ENCODE results near the gene PRKCA.

PRKCA gene

GRCh38 chr17:66636111-66636510 lies 333.7 kb downstream of the PRKCA start:
- DNase-seq: peak; percentile 52

- no peak for DNase-seq
Observed at GRCh38 chr17:66637491-66637890, 335.1 kb downstream of the PRKCA start.

GRCh38 chr17:66638707-66639479 lies 336.5 kb downstream of the PRKCA start:
- DNase-seq: no peak

- DNase-seq: no peak
Observed at GRCh38 chr17:66643815-66644710, 341.6 kb downstream of the PRKCA start.

GRCh38 chr17:66645259-66645658 lies 342.8 kb downstream of the PRKCA start:
- no peak for DNase-seq

GRCh38 chr17:66647391-66647983 lies 345.1 kb downstream of the PRKCA start:
- no peak for DNase-seq

GRCh38 chr17:66649818-66650543 lies 347.6 kb downstream of the PRKCA start:
- no peak for DNase-seq

GRCh38 chr17:66650544-66650877 lies 348.1 kb downstream of the PRKCA start:
- DNase-seq: no peak

GRCh38 chr17:66652840-66653507 lies 350.6 kb downstream of the PRKCA start:
- peak; percentile 39 for DNase-seq

GRCh38 chr17:66654106-66654740 lies 351.8 kb downstream of the PRKCA start:
- DNase-seq: no peak

GRCh38 chr17:66654764-66655163 lies 352.4 kb downstream of the PRKCA start:
- DNase-seq: no peak

- no peak for DNase-seq
Observed at GRCh38 chr17:66655461-66655860, 353.0 kb downstream of the PRKCA start.

- peak; percentile 55 for DNase-seq
Observed at GRCh38 chr17:66655861-66656260, 353.4 kb downstream of the PRKCA start.

- peak; percentile 51 for DNase-seq
Observed at GRCh38 chr17:66661411-66662256, 359.2 kb downstream of the PRKCA start.

GRCh38 chr17:66662496-66662895 lies 360.1 kb downstream of the PRKCA start:
- DNase-seq: no peak

GRCh38 chr17:66663041-66663606 lies 360.7 kb downstream of the PRKCA start:
- no peak for DNase-seq

GRCh38 chr17:66664336-66664735 lies 361.9 kb downstream of the PRKCA start:
- DNase-seq: no peak

- no peak for DNase-seq
Observed at GRCh38 chr17:66665194-66665593, 362.8 kb downstream of the PRKCA start.

- no peak for DNase-seq
Observed at GRCh38 chr17:66667090-66667489, 364.7 kb downstream of the PRKCA start.

- no peak for DNase-seq
Observed at GRCh38 chr17:66667491-66668030, 365.1 kb downstream of the PRKCA start.

Data from HCEC 1CT (cell line).